GM23338 (cell line): ENCODE data around the gene PHF21A.

ENCODE experiments used
- CREB1 ChIP-seq: fragments of 250-450 bp; sonication (Bioruptor Pico); IDR thresholded peaks from 2 replicates; pipeline ENCODE4 v1.5.0; 2020; ENCODE audit warnings: low read depth, mild to moderate bottlenecking, moderate library complexity
- CTCF ChIP-seq, 2 experiments: fragments of 200-600 bp in 1 of 2; sonication (generic) in 1 of 2; conservative IDR thresholded peaks; 2 replicates each; pipeline versions ENCODE4 v1.5.1 to v1.6.1; 2016 to 2017; ENCODE audit warnings: antibody characterized with exemption in 2 of 2, low read depth in 2 of 2, mild to moderate bottlenecking in 2 of 2, moderate library complexity in 1 of 2
- ETS1 ChIP-seq: IDR thresholded peaks from 2 replicates; pipeline ENCODE4 v1.6.1; 2016; ENCODE audit warnings: antibody characterized with exemption
- EZH2 ChIP-seq: fragments of 200-600 bp; sonication (generic); IDR thresholded peaks from one replicate; pipeline ENCODE4 v1.8.0; 2017; ENCODE audit warnings: antibody characterized with exemption, mild to moderate bottlenecking, low read depth; ENCODE audit not compliant: unreplicated experiment
- EZH2phosphoT487 ChIP-seq: fragments of 200-600 bp; sonication (generic); IDR thresholded peaks from one replicate; pipeline ENCODE4 v1.8.1; 2018; ENCODE audit warnings: antibody characterized with exemption; ENCODE audit not compliant: unreplicated experiment
- JUNB ChIP-seq: IDR thresholded peaks from one replicate; pipeline ENCODE4 v1.6.1; 2016; ENCODE audit warnings: antibody characterized with exemption; ENCODE audit not compliant: unreplicated experiment
- NANOG ChIP-seq: IDR thresholded peaks from 2 replicates; pipeline ENCODE4 v1.6.1; 2016; ENCODE audit warnings: antibody characterized with exemption, borderline replicate concordance
- POLR2AphosphoS5 ChIP-seq: IDR thresholded peaks from 2 replicates; pipeline ENCODE4 v1.6.1; 2016; ENCODE audit warnings: antibody characterized with exemption, low read depth
- REST ChIP-seq: IDR thresholded peaks from one replicate; pipeline ENCODE4 v1.6.1; 2018; ENCODE audit warnings: antibody characterized with exemption; ENCODE audit not compliant: unreplicated experiment
- ZNF114 ChIP-seq: fragments of 250-450 bp; sonication (Bioruptor Pico); IDR thresholded peaks from 2 replicates; pipeline ENCODE4 v1.5.0; 2020; ENCODE audit warnings: mild to moderate bottlenecking, moderate library complexity
- ZNF462 ChIP-seq: fragments of 250-450 bp; sonication (Bioruptor Pico); IDR thresholded peaks from 2 replicates; pipeline ENCODE4 v1.5.0; 2020; ENCODE audit warnings: mild to moderate bottlenecking, moderate library complexity

GRCh38 chr11:46117842-46118241 is 3.4 kb downstream of the PHF21A start:
- peak; percentile 46 to 70 for TF ChIP-seq CTCF (conservative IDR thresholded peaks at IDR 0.05; ENCODE audit: low read depth in 2 of 2)
- no peak for TF ChIP-seq NANOG
- no peak for TF ChIP-seq POLR2AphosphoS5
- no peak for TF ChIP-seq ETS1
- TF ChIP-seq REST = no peak
- no peak for TF ChIP-seq EZH2
- TF ChIP-seq EZH2phosphoT487 = no peak
- no peak for TF ChIP-seq CREB1 (CRISPR knock-in tag)
- no peak for TF ChIP-seq JUNB
- TF ChIP-seq ZNF114 (CRISPR knock-in tag) = no peak
- TF ChIP-seq ZNF462 = no peak
